Jurkat, Clone E6-1 (cell line): ENCODE measurements around the gene TMEM221.
"Not testable (repeated sequence)": the region's sequence is repeated elsewhere in the genome, so short reads cannot be mapped to it uniquely, and the experiment has no call there.

Experiments
- DNase-seq: peaks from one replicate; pipeline ENCODE4 v3.0.0-alpha.2; 2011; ENCODE audit warnings: low read depth, low spot score
- H3K4me3 ChIP-seq: 2 replicates; pipeline ENCODE4 v1.5.1; 2011; ENCODE audit warnings: mild to moderate bottlenecking, low read length, control low read depth, moderate library complexity

TMEM221 gene

GRCh38 chr19:17475541-17476115, 27.2 kb upstream of the TMEM221 start:
- DNase-seq: no peak
- no peak overlapping the region for H3K4me3 ChIP-seq

DNA sequence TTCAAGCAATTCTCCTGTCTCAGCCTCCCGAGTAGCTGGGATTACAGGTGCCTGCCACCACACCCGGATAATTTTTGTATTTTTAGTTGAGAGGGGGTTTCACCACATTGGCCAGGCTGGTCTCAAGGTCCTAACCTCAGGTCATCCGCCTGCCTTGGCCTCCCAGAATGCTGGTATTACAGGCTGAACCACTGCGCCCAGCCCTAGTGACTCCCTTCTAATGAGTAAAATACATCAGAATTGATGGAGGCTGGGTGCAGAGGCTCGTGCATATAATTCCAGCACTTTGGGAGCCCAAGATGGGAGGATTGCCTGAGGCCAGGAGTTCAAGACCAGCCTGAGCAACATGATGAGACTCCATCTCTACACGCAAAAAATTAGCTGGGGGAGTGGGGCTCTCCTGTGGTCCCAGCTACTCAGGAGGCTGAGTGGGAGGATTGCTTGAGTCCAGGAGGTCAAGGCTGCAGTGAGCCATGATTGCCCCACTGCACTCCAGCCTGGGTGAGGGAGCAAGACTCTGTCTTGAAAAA, 26.6 kb upstream of the TMEM221 start:
- not testable (repeated sequence) for H3K4me3 ChIP-seq, DNase-seq

- DNase-seq: no peak
- H3K4me3 ChIP-seq: no peak overlapping the region
Observed at GRCh38 chr19:17473041-17473440, 24.6 kb upstream of the TMEM221 start.

DNA sequence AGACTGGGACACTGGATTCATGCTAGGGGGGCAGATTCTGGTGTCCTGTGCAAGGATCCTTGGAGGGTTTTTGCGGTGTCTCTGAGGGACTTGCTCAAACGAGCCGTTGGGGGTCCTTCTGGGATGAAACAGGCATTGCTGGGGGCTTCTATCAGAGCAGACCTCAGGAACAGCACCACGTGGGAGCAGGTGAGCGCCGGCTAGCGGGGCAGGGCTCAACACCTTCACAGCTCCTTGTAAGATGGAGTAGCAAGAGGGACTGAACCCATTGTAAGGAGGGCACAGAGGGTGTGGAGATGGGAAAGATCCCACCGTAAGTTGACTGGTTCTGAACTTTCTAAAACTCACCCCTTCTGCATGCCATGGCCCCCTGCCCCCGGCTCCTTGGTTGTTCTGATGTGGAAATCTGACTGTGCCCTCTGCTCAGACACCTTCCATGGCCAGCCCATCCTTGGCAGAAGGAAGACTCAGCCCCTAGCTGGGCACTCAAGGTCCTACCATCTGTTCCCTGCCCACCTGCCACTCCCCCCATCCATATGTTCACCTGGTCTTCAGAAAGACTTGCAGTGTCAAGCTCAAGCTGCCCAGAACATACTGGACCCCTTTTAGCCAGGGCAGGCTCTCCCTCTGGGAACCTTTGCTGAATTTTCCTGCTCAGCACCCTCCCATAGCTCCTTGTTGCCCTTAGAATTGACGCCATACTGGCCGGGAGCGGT, 23.1 kb upstream of the TMEM221 start:
- H3K4me3 ChIP-seq: peak overlapping the region; percentile 66
- no peak for DNase-seq

- H3K4me3 ChIP-seq: peak within 1 kb of the TSS; percentile 66
- DNase-seq: peak; percentile 96
Observed at GRCh38 chr19:17470068-17470841, 21.8 kb upstream of the TMEM221 start, which contains the start of gene SLC27A1. SLC27A1 (plus strand) TSS chr19:17470524; CDS start chr19:17470541, 17 bp downstream.

- DNase-seq: peak; percentile 79
- peak overlapping the region; percentile 66 for H3K4me3 ChIP-seq
Observed at GRCh38 chr19:17469481-17470067, 21.1 kb upstream of the TMEM221 start.

DNA sequence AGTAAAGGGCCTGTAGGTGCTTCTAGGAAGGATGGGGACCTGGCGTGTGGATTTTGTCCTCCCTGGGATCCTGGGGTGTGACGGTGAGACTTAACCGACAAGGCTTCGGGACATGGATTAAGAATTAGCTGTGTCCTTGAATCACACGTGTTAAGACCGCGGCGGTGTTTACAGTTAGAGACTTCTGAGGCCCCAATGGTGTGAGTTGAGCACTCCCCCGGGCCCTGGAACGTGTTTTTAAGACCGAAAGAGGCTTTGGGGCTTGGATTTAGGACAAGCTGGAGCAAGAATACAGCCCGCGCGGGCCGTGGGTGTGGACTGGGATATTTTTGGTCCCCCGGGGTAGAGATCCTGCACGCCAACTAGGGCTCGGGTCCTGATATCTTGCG, 20.6 kb upstream of the TMEM221 start:
- DNase-seq: no peak

DNA sequence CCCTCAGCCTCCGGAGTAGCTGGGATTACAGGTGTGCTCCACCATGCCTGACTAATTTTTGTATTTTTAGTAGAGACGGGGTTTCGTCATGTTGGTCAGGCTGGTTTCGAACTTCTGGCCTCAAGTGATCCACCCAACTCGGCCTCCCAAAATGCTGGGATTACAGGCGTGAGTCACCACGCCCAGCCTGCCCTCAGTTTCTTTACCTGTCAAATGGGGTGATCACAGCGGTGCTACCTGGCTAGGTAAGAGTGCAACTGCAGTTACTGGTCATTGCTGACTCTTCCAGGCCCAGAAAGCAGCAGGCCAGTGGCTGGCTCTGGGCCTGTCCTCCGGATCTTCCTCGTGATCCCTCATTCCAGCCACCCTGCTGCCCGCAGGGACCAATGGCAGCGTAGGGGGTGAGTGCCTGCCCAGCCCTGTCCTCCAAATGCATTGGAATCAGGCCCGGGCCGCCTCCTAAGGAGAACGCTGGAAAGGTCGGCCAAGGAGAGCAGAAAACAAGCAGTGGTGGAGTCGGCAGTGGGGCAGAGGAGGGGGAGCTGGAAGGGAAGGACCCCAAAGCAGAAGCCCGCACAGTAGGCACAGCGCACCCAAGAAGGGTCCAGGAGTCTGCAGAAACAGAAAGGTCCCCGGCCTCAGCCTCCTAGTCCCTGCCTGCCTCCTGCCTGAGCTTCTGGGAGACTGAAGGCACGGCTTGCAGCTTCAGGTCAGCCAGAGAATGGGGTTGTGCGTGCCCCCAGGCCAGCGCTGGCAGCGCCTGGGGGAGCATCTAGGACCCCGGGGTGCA, 20.0 kb upstream of the TMEM221 start:
- no peak for DNase-seq
- H3K4me3 ChIP-seq: no peak overlapping the region

More for the DNA sequence above, 20.6 kb upstream of the TMEM221 start:
- H3K4me3 ChIP-seq: no peak overlapping the region

DNA sequence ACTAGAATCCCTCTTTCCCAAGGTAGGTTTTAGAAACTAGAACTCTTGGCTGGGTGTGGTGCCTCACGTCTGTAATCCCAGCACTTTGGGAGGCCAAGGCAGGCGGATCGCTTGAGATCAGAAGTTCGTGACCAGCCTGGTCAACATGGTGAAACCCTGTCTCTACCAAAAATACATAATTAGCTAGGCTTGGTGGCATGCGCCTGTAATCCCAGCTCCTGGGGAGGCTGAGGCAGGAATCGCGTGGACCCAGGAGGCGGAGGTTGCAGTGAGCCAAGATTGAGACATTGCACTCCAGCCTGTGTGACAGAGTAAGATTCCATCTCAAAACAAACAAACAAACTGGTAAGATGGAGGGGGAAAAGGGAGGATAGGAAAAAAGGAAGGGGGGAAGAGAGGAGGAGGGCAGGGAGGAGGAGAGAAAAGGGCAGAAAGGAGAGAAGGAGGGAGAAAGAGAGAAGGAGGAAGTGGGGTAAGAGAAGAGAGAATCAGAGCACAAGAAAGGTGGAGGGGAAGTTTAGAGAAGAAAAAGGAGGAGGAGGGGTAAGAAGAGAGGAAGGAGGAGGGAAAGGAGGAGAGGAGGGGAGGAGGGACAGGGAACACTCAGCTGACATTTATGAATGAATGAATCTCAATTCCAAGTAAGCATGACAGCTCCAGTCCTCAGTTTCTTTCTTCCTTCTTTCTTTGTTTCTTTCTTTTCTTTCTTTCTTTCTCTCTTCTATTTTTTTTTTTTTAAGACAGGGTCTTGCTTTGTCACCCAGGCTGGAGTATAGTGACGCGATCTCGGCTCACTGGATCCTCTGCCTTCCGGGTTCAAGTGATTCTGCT, 19.2 kb upstream of the TMEM221 start:
- no peak for DNase-seq
- H3K4me3 ChIP-seq: no peak overlapping the region

DNA sequence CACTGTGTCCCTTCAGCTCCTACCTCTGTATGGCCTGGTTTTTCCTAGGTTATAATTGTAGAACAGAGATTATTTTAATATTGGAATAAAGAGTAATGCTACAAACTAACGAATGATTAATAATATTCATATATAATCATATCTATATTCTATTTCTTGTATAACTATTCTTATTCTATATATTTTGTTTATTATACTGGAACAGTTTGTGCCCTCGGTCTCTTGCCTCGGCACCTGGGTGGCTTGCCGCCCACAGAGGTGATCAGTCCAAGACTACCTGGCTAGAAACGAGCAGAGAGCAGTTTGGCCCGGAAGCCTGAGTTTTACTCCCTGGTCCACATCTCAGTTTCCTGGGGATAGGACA, 18.0 kb upstream of the TMEM221 start:
- DNase-seq: no peak
- no peak overlapping the region for H3K4me3 ChIP-seq

- H3K4me3 ChIP-seq: no peak within 1 kb of the TSS
- no peak for DNase-seq
Observed at GRCh38 chr19:17460372-17461230, 12.1 kb upstream of the TMEM221 start, which contains the start of gene NXNL1. NXNL1 (minus strand) TSS chr19:17460926; CDS start chr19:17460869, 57 bp downstream.

DNA sequence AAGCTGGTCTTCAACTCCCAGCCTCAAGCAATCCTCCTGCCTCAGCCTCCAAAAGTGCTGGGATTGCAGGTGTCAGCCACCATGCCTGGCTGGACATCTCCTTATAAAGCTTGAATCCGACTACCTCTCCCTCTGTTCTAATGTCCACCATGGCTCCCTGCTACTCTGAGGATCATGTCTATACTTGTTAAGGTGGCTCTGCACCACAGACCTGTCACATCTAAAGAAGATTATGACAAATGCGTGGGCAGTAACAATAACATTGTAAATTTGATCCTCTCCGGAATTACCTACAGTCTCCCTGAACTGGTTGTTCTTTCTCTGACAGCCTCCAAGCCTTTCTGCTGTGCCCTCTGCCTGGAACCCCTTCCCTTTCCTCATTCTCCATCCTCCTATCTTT, 10.5 kb upstream of the TMEM221 start:
- H3K4me3 ChIP-seq: no peak overlapping the region
- DNase-seq: no peak

- no peak overlapping the region for H3K4me3 ChIP-seq
Observed at GRCh38 chr19:17457616-17458015, 9.1 kb upstream of the TMEM221 start.

DNA sequence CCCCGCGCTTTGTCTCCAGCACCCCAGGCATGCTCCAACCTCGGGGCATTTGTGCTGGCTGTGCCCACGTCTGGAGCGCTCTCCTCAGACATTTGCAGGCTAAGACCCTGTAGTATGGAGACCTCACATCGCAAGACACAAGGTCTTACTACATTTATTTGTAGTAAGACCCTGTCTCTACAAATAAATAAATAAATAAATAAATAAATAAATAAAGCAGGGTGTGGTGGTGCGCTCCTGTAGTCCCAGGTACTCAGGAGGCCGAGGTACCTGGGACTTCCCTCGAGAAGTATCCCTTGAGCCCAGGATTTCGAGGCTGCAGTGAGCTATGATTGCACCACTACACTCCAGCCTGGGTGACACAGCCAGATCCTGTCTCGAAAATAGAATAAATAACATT, 7.7 kb upstream of the TMEM221 start:
- H3K4me3 ChIP-seq: no peak overlapping the region
- no peak for DNase-seq

More at GRCh38 chr19:17457616-17458015, 9.1 kb upstream of the TMEM221 start:
- DNase-seq: no peak

- no peak overlapping the region for H3K4me3 ChIP-seq
- no peak for DNase-seq
Observed at GRCh38 chr19:17455308-17456123, 7.0 kb upstream of the TMEM221 start.

GRCh38 chr19:17454576-17455071, 6.2 kb upstream of the TMEM221 start:
- DNase-seq: no peak
- H3K4me3 ChIP-seq: no peak overlapping the region
